ENCODE data around the gene MBD5.

DNA sequence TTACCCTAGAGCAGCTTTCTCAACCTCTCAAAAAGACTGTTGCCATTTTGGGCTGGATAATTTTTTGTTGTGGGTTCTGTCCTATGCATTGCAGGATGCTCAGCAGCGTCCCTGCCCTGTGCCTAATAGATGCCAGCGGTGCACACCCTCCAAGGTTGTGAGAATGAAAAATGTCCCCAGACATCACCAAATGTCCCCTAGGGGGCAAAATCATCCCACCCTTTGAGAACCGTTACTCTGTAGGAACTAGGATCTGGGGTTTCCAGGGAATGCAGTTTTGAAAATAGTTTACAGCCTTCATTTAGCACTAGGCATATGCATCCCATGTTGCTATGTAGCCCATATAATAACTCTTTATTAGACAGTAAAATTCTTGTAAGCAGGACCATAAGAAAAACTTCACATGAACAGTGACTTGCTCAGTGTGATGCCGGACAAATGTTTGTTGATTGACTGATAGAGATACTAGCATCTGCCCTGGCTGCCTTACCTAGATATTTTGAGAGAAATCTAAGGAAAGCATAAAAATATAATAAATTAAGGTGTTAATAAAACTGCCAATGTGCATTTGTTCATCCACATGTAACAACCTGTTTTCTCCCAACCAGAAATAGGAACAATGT lies 544.5 kb downstream of the MBD5 start:
- TF ChIP-seq, protein P1, sequence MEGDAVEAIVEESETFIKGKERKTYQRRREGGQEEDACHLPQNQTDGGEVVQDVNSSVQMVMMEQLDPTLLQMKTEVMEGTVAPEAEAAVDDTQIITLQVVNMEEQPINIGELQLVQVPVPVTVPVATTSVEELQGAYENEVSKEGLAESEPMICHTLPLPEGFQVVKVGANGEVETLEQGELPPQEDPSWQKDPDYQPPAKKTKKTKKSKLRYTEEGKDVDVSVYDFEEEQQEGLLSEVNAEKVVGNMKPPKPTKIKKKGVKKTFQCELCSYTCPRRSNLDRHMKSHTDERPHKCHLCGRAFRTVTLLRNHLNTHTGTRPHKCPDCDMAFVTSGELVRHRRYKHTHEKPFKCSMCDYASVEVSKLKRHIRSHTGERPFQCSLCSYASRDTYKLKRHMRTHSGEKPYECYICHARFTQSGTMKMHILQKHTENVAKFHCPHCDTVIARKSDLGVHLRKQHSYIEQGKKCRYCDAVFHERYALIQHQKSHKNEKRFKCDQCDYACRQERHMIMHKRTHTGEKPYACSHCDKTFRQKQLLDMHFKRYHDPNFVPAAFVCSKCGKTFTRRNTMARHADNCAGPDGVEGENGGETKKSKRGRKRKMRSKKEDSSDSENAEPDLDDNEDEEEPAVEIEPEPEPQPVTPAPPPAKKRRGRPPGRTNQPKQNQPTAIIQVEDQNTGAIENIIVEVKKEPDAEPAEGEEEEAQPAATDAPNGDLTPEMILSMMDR (IDR thresholded peaks at IDR 0.05): no peak
- TF ChIP-seq POLR2AphosphoS5 (IDR thresholded peaks at IDR 0.05): no peak
- TF ChIP-seq POLR2A (IDR thresholded peaks at IDR 0.05): no peak
- no peak for TF ChIP-seq EP300 (IDR thresholded peaks at IDR 0.05)

All from stomach (tissue), 4 donors.